ENCODE results near the gene STRBP. TPM values are rescaled to one million over a fixed set of nuclear protein-coding genes. Genes with fewer than 3 reads are reported as not detected.

Gene STRBP
- total RNA-seq, 1 experiment from 2014 or later: 39.9 TPM

- Histone ChIP-seq H3K4me3 (no peak overlapping the region), H3K79me2 (ENCODE audit: low read depth) (no peaks in the 10 kb centered on the region), H3K27ac (no peak overlapping the region), H3K9me3 (ENCODE audit: insufficient read depth, low read depth) (no peaks in the 10 kb centered on the region), H3F3A (ENCODE audit: insufficient read depth, low read depth) (no peaks in the 10 kb centered on the region; the same call in 1 of the 2 replicates), H3K4me2 (no peak overlapping the region), H4K20me1 (ENCODE audit: insufficient read depth) (no peaks in the 10 kb centered on the region), H2AFZ (no peak overlapping the region), H3K27me3 (ENCODE audit: insufficient read depth, low read depth) (no peaks in the 10 kb centered on the region), H3K9me2 (ENCODE audit: insufficient read depth) (no peaks in the 10 kb centered on the region), H3K4me1 (replicated peaks; ENCODE audit: insufficient read depth) (no peaks in the 10 kb centered on the region), H3K36me3 (ENCODE audit: low read depth) (0 out of 2 replicates have a peak, but pooled peaks cover 11% of the 10 kb centered on the region)
- no peak for DNase-seq
- no TSS peak for BruUV-seq (replicated peaks)
- TF ChIP-seq CTCF (conservative IDR thresholded peaks at IDR 0.05) (no peak), EZH2 (IDR thresholded peaks at IDR 0.05; ENCODE audit: low read depth) (no peak)
- intact Hi-C loops (cut with micrococcal nuclease; ENCODE audit: unreplicated experiment): no loop called here
- POLR2A ChIA-PET (ENCODE audit: unreplicated experiment): interaction anchor here (0.7 kb wide), 1 partner anchor 85 kb away, joined by 3 read pairs; no protein-coding TSS in a partner anchor
- CTCF ChIA-PET: no interaction called here
Observed at GRCh38 chr9:123105490-123105889, 162.9 kb downstream of the STRBP start.

- 0 out of 2 replicates have a peak, but pooled peaks cover 11% of the 10 kb centered on the region for H3K36me3 ChIP-seq (ENCODE audit: low read depth)
- H3K9me2 ChIP-seq (ENCODE audit: insufficient read depth): no peaks in the 10 kb centered on the region
- no peaks in the 10 kb centered on the region for H4K20me1 ChIP-seq (ENCODE audit: insufficient read depth)
- H2AFZ ChIP-seq: no peak overlapping the region
- intact Hi-C loops (cut with micrococcal nuclease; ENCODE audit: unreplicated experiment): loop anchor here (5.0 kb wide), 1 partner anchor 247 kb away; no protein-coding TSS in a partner anchor
- POLR2A ChIA-PET (ENCODE audit: unreplicated experiment): no interaction called here
- no peak overlapping the region for H3K27ac ChIP-seq
- H3K4me1 ChIP-seq (replicated peaks; ENCODE audit: insufficient read depth): no peaks in the 10 kb centered on the region
- no peaks in the 10 kb centered on the region for H3K27me3 ChIP-seq (ENCODE audit: insufficient read depth, low read depth)
- H3K9me3 ChIP-seq (ENCODE audit: insufficient read depth, low read depth): no peaks in the 10 kb centered on the region
- CTCF ChIA-PET: no interaction called here
- H3K4me2 ChIP-seq: no peak overlapping the region
- H3F3A ChIP-seq (ENCODE audit: insufficient read depth, low read depth): no peaks in the 10 kb centered on the region; the same call in 1 of the 2 replicates
- TF ChIP-seq CTCF (conservative IDR thresholded peaks at IDR 0.05) (no peak), EZH2 (IDR thresholded peaks at IDR 0.05; ENCODE audit: low read depth) (no peak)
- no peak for DNase-seq
- BruUV-seq (replicated peaks): no TSS peak
- no peaks in the 10 kb centered on the region for H3K79me2 ChIP-seq (ENCODE audit: low read depth)
- H3K4me3 ChIP-seq: no peak overlapping the region
Observed at GRCh38 chr9:123104807-123105206, 163.6 kb downstream of the STRBP start.

GRCh38 chr9:123102375-123103113 is 165.8 kb downstream of the STRBP start:
- ChIA-PET POLR2A (ENCODE audit: unreplicated experiment) (interaction anchor here (0.5 kb wide), 1 partner anchor 8 kb away, joined by 3 read pairs; no protein-coding TSS in a partner anchor), CTCF (interaction anchor here (0.5 to 0.9 kb wide), 2 partner anchors 166 to 247 kb away, joined by 3 to 4 read pairs; partner anchors contain the start of gene STRBP)
- H3K27ac ChIP-seq: no peak overlapping the region
- no peaks in the 10 kb centered on the region for H3K9me3 ChIP-seq (ENCODE audit: insufficient read depth, low read depth)
- peaks cover 8% of the 10 kb centered on the region; the same call in 1 of the 2 replicates for H4K20me1 ChIP-seq (ENCODE audit: insufficient read depth)
- no peaks in the 10 kb centered on the region; the same call in 1 of the 2 replicates for H3F3A ChIP-seq (ENCODE audit: insufficient read depth, low read depth)
- H3K4me3 ChIP-seq: no peak overlapping the region
- no peaks in the 10 kb centered on the region for H3K79me2 ChIP-seq (ENCODE audit: low read depth)
- H3K9me2 ChIP-seq (ENCODE audit: insufficient read depth): no peaks in the 10 kb centered on the region
- H3K4me1 ChIP-seq (replicated peaks; ENCODE audit: insufficient read depth): no peaks in the 10 kb centered on the region
- intact Hi-C loops (cut with micrococcal nuclease; ENCODE audit: unreplicated experiment): loop anchor here (5.0 kb wide), 1 partner anchor 250 kb away; no protein-coding TSS in a partner anchor
- no peaks in the 10 kb centered on the region for H3K27me3 ChIP-seq (ENCODE audit: insufficient read depth, low read depth)
- BruUV-seq (replicated peaks): no TSS peak
- no peak overlapping the region for H2AFZ ChIP-seq
- peak; percentile 55 for TF ChIP-seq CTCF (conservative IDR thresholded peaks at IDR 0.05)
- no peak for TF ChIP-seq EZH2 (IDR thresholded peaks at IDR 0.05; ENCODE audit: low read depth)
- peaks cover 17% of the 10 kb centered on the region; the same call in 1 of the 2 replicates for H3K36me3 ChIP-seq (ENCODE audit: low read depth)
- DNase-seq: peak in 1 of 2 experiments; percentile 34
- H3K4me2 ChIP-seq: no peak overlapping the region

Measured in PC-9 (cell line).